SK-N-SH (cell line): Measurements from ENCODE around the gene RNF166. TPM values are rescaled to one million over a fixed set of nuclear protein-coding genes. Genes with fewer than 3 reads are reported as not detected.

ENCODE experiments used
- CTCF ChIA-PET: fragments of 300-600, 350-600 bp; formaldehyde crosslinking; extraction: SDS; loops from one replicate; lab custom pipeline; 2021; lab: Yijun Ruan, JAX
- POLR2A ChIA-PET: fragments of 350-600 bp; sonication (Branson Sonifier 250); formaldehyde crosslinking; extraction: SDS; loops from one replicate; lab custom pipeline; 2020; ENCODE audit warnings: antibody characterized with exemption, inconsistent platforms; lab: Yijun Ruan, JAX
- DNase-seq: peaks from one replicate; pipeline ENCODE4 v3.0.0; 2012
- H2AFZ ChIP-seq: fragments of 200-600 bp; sonication (generic); 2 replicates; pipeline ENCODE4 v1.8.1; 2016; ENCODE audit warnings: antibody characterized with exemption, mild to moderate bottlenecking, low read depth
- H3F3A ChIP-seq: fragments of 200-600 bp; sonication (generic); replicated peaks from 2 replicates; pipeline ENCODE3; 2016; ENCODE audit warnings: antibody characterized with exemption, mild to moderate bottlenecking; ENCODE audit not compliant: insufficient read depth
- H3K27ac ChIP-seq, 2 experiments: fragments of 200-500 bp in 1 of 2; fragments of 200-600 bp in 1 of 2; sonication (Bioruptor generic) in 1 of 2; sonication (generic), shearing (Covaris generic) in 1 of 2; 2 replicates each; pipeline versions ENCODE4 v1.5.1 to v1.6.1; 2014 to 2016; ENCODE audit warnings: low read depth in 2 of 2, inconsistent platforms in 1 of 2, low read length in 1 of 2, mild to moderate bottlenecking in 1 of 2, mixed read lengths in 1 of 2
- H3K27me3 ChIP-seq: fragments of 200-600 bp; sonication (generic), shearing (Covaris generic); 2 replicates; pipeline ENCODE4 v1.6.1; 2016; ENCODE audit warnings: mixed run types; ENCODE audit not compliant: insufficient read depth
- H3K36me3 ChIP-seq, 2 experiments: fragments of 200-500 bp in 1 of 2; fragments of 200-600 bp in 1 of 2; sonication (Bioruptor generic) in 1 of 2; sonication (generic) in 1 of 2; replicated peaks in 1 of 2; 2 replicates each; pipeline versions ENCODE3 to v1.5.1; 2014 to 2016; ENCODE audit warnings: low read length in 1 of 2, mild to moderate bottlenecking in 1 of 2; ENCODE audit not compliant: insufficient read depth in 2 of 2, control insufficient read depth in 1 of 2
- H3K4me1 ChIP-seq, 2 experiments: fragments of 200-500 bp in 1 of 2; fragments of 200-600 bp in 1 of 2; sonication (Bioruptor generic) in 1 of 2; sonication (generic), shearing (Covaris generic) in 1 of 2; 2 replicates each; pipeline versions ENCODE4 v1.5.1 to v1.6.1; 2014 to 2016; ENCODE audit warnings: low read depth in 1 of 2, low read length in 1 of 2, mixed run types in 1 of 2; ENCODE audit not compliant: insufficient read depth in 2 of 2, control insufficient read depth in 1 of 2
- H3K4me2 ChIP-seq: fragments of 200-600 bp; sonication (generic), shearing (Covaris generic); 2 replicates; pipeline ENCODE4 v1.6.1; 2017; ENCODE audit warnings: mixed run types
- H3K4me3 ChIP-seq, 2 experiments: fragments of 200-500 bp in 1 of 2; fragments of 200-600 bp in 1 of 2; sonication (Bioruptor generic) in 1 of 2; sonication (generic), shearing (Covaris generic) in 1 of 2; 2 replicates each; pipeline versions ENCODE4 v1.5.1 to v1.8.1; 2014 to 2016; ENCODE audit warnings: low read depth in 2 of 2, inconsistent platforms in 1 of 2, low read length in 1 of 2, mild to moderate bottlenecking in 1 of 2, mixed read lengths in 1 of 2, moderate library complexity in 1 of 2
- H3K79me2 ChIP-seq: fragments of 200-600 bp; sonication (generic); 2 replicates; pipeline ENCODE4 v1.8.1; 2017; ENCODE audit warnings: mild to moderate bottlenecking; ENCODE audit not compliant: insufficient read depth
- H3K9ac ChIP-seq: fragments of 200-600 bp; sonication (generic); 2 replicates; pipeline ENCODE4 v1.6.1; 2017; ENCODE audit warnings: mixed run types
- H3K9me2 ChIP-seq: fragments of 200-600 bp; sonication (generic); 2 replicates; pipeline ENCODE4 v1.6.1; 2017; ENCODE audit warnings: mixed run types
- H3K9me3 ChIP-seq: fragments of 200-600 bp; sonication (generic); 2 replicates; pipeline ENCODE4 v1.6.1; 2017; ENCODE audit warnings: mixed run types, mild to moderate bottlenecking, moderate library complexity
- H4K20me1 ChIP-seq: fragments of 200-600 bp; sonication (generic); 2 replicates; pipeline ENCODE4 v1.6.1; 2017; ENCODE audit warnings: mild to moderate bottlenecking, mixed run types; ENCODE audit not compliant: insufficient read depth
- CHD2 ChIP-seq: fragments of 150-350 bp; IDR thresholded peaks from 2 replicates; pipeline ENCODE4 v1.6.1; 2018; ENCODE audit warnings: low read length; ENCODE audit not compliant: partially characterized antibody
- ELF1 ChIP-seq: IDR thresholded peaks from 2 replicates; pipeline ENCODE4 v1.4.0; 2012
- EZH2phosphoT487 ChIP-seq: fragments of 200-600 bp; sonication (generic); IDR thresholded peaks from 2 replicates; pipeline ENCODE4 v1.6.1; 2017; ENCODE audit warnings: low read depth, mixed run types, mild to moderate bottlenecking, antibody characterized with exemption, moderate library complexity, borderline replicate concordance
- RCOR1 ChIP-seq: fragments of 150-350 bp; IDR thresholded peaks from 2 replicates; pipeline ENCODE4 v1.6.1; 2017; ENCODE audit warnings: antibody characterized with exemption, low read length
- WGBS: methylation state at CpG from one replicate; pipeline ENCODE4 v1.1.6; 2017; ENCODE audit warnings: low lambda C conversion rate; 5-methylcytosine and 5-hydroxymethylcytosine counted together
- polyA plus RNA-seq, 3 experiments: library from polyadenylated mRNA; depleted of rRNA; stranded (reverse); fragments of >200 nt; gene quantifications; 2 replicates each; pipeline ENCODE4 v1.2.3, GENCODE V29; 2012
- TF ChIP-seq, protein P1 (sequence below): IDR thresholded peaks from 2 replicates; pipeline ENCODE4; 2012
- TF ChIP-seq, protein P2 (sequence below): fragments of 200-600 bp; sonication (generic); IDR thresholded peaks from 2 replicates; pipeline ENCODE4 v1.6.1; 2017; ENCODE audit warnings: antibody characterized with exemption, mild to moderate bottlenecking, moderate library complexity

Gene RNF166
- polyA plus RNA-seq, 1 of the 3 experiments (the other 2 are of a cell fraction): 17.2 TPM

DNA sequence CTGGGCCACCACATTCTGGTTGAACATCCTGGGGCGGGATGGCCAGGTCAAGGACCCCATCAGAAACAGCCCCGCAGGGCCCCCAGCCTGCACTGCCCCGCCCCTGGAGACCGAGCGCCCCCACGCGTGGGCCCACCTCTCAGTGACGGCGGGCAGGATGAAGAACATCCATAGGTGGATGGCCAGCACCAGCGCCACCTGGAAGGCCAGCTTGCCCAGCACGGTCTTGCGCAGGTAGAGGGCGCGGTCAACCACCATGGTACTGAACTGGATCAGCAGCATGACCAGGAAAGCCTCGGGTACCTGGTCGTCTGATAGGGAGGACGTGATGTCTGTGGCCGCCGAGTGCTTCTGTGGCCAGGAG lies 13.7 kb upstream of the RNF166 start:
- CTCF ChIA-PET: interaction anchor here (5.0 kb wide), 1 partner anchor 16 kb away, joined by 28 read pairs; no protein-coding TSS in a partner anchor

DNA sequence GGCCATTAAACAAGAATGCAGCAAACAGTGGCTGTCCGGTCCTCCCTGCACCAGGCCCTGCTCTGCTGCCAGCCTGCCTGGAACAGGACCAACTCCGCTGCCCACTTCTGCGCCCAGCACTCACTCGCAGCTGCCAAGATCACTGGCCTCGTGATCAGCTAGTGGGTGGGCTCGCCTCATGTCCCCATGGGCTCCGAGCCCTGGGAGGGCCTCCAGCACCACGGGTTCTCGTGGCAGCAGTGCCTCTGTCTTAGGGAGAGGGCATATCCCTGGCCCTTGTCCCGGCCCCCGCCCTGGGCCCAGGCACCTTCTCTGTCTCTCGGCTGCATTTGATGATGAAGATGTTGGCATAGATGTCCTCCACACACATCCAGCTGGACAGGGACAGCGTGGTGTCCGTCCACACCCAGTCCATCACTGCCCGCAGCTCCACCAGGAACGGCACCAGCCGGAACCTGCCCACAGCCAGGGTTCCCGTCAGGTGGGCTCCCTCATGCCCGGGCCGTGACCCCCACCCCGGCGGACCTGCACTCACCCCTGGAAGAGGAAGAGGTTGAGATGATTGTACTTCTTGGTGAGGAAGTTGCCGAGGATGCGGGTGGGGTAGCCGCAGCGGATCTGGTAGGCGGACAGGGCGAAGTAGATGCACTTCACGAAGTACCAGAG lies 13.2 kb upstream of the RNF166 start:
- H3K4me3 ChIP-seq: no peak overlapping the region
- H3K27ac ChIP-seq: no peak overlapping the region
- 97% methylated on average over 22 of the region's 29 CpGs for WGBS
- H4K20me1 ChIP-seq: no peaks in the 10 kb centered on the region
- H2AFZ ChIP-seq: no peak overlapping the region
- H3K9me2 ChIP-seq: no peaks in the 10 kb centered on the region
- ChIA-PET CTCF (interaction anchor here (1.7 to 5.0 kb wide), 2 partner anchors 17 to 18 kb away, joined by 6 to 28 read pairs; no protein-coding TSS in a partner anchor), POLR2A (no interaction called here)
- no peaks in the 10 kb centered on the region for H3K27me3 ChIP-seq
- no peaks in the 10 kb centered on the region; a peak in 1 of 4 replicates for H3K4me1 ChIP-seq
- no peaks in the 10 kb centered on the region for H3K79me2 ChIP-seq
- H3K4me2 ChIP-seq: no peak overlapping the region
- peaks cover 17 to 71% of the 10 kb centered on the region in 2 experiments for H3K36me3 ChIP-seq
- H3K9ac ChIP-seq: no peak overlapping the region
- TF ChIP-seq EZH2phosphoT487 (no peak), RCOR1 (no peak), CHD2 (no peak)
- TF ChIP-seq, protein P1, sequence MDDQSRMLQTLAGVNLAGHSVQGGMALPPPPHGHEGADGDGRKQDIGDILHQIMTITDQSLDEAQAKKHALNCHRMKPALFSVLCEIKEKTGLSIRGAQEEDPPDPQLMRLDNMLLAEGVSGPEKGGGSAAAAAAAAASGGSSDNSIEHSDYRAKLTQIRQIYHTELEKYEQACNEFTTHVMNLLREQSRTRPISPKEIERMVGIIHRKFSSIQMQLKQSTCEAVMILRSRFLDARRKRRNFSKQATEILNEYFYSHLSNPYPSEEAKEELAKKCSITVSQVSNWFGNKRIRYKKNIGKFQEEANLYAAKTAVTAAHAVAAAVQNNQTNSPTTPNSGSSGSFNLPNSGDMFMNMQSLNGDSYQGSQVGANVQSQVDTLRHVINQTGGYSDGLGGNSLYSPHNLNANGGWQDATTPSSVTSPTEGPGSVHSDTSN: no peak
- TF ChIP-seq, protein P2, sequence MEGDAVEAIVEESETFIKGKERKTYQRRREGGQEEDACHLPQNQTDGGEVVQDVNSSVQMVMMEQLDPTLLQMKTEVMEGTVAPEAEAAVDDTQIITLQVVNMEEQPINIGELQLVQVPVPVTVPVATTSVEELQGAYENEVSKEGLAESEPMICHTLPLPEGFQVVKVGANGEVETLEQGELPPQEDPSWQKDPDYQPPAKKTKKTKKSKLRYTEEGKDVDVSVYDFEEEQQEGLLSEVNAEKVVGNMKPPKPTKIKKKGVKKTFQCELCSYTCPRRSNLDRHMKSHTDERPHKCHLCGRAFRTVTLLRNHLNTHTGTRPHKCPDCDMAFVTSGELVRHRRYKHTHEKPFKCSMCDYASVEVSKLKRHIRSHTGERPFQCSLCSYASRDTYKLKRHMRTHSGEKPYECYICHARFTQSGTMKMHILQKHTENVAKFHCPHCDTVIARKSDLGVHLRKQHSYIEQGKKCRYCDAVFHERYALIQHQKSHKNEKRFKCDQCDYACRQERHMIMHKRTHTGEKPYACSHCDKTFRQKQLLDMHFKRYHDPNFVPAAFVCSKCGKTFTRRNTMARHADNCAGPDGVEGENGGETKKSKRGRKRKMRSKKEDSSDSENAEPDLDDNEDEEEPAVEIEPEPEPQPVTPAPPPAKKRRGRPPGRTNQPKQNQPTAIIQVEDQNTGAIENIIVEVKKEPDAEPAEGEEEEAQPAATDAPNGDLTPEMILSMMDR: no peak
- peaks cover 5% of the 10 kb centered on the region for H3F3A ChIP-seq
- no peak for DNase-seq
- H3K9me3 ChIP-seq: no peaks in the 10 kb centered on the region

More for the DNA sequence above, 13.7 kb upstream of the RNF166 start:
- no peak overlapping the region for H3K9ac ChIP-seq
- peaks cover 17 to 67% of the 10 kb centered on the region in 2 experiments for H3K36me3 ChIP-seq
- H2AFZ ChIP-seq: no peak overlapping the region
- POLR2A ChIA-PET: no interaction called here
- H3K79me2 ChIP-seq: no peaks in the 10 kb centered on the region
- H3K4me2 ChIP-seq: no peak overlapping the region
- H3K27ac ChIP-seq: no peak overlapping the region
- H3F3A ChIP-seq: peaks cover 5% of the 10 kb centered on the region
- DNase-seq: no peak
- H3K27me3 ChIP-seq: no peaks in the 10 kb centered on the region
- H3K4me3 ChIP-seq: no peak overlapping the region
- no peaks in the 10 kb centered on the region for H3K9me3 ChIP-seq
- no peaks in the 10 kb centered on the region for H4K20me1 ChIP-seq
- H3K9me2 ChIP-seq: no peaks in the 10 kb centered on the region
- no peak for TF ChIP-seq ELF1
- H3K4me1 ChIP-seq: peaks cover 0 to 1% of the 10 kb centered on the region in 2 experiments; a peak in 1 of 4 replicates
- 90% methylated on average over 2 of the region's 19 CpGs for WGBS

DNA sequence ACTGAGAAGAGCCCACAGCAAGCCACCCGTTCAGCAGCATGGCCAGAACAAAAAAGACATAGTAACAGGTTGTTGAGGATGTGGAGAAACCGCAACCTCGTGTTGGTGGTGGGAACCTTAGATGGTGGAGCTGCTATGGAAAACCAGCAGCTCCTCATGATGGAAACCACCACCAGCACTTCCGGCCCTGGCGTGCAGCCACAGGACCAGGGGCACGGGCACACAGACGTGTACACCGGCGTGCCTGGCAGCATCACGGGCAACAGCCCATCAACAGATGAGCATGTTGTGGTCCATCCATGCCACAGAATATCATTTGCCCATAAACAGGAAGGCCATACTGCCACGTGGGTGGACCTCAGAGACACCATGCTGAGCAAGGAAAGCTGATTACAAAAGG lies 12.0 kb upstream of the RNF166 start:
- H3F3A ChIP-seq: peaks cover 5% of the 10 kb centered on the region
- H3K4me1 ChIP-seq: no peaks in the 10 kb centered on the region; a peak in 1 of 4 replicates
- H3K4me3 ChIP-seq: no peak overlapping the region
- no peak overlapping the region for H3K9ac ChIP-seq
- H3K9me3 ChIP-seq: no peaks in the 10 kb centered on the region
- no peaks in the 10 kb centered on the region for H3K27me3 ChIP-seq
- no peak for DNase-seq
- H3K36me3 ChIP-seq: peaks cover 17 to 78% of the 10 kb centered on the region in 2 experiments
- H3K4me2 ChIP-seq: no peak overlapping the region
- H4K20me1 ChIP-seq: peaks cover 5% of the 10 kb centered on the region; the same call in 1 of the 2 replicates
- H2AFZ ChIP-seq: no peak overlapping the region
- ChIA-PET CTCF (interaction anchor here (1.7 kb wide), 1 partner anchor 19 kb away, joined by 6 read pairs; no protein-coding TSS in a partner anchor), POLR2A (no interaction called here)
- H3K79me2 ChIP-seq: no peaks in the 10 kb centered on the region
- no peak for TF ChIP-seq RCOR1
- no peaks in the 10 kb centered on the region for H3K9me2 ChIP-seq
- 81% methylated on average over 5 of the region's 11 CpGs for whole genome bisulfite sequencing
- no peak overlapping the region for H3K27ac ChIP-seq
